HFFc6 (cell line): ENCODE measurements around the gene ARFGAP1. TPM values are rescaled to one million over a fixed set of nuclear protein-coding genes. Genes with fewer than 3 reads are reported as not detected.

Experiments used
- DNase-seq: peaks from one replicate; pipeline ENCODE4 v3.0.0-alpha.2; 2018
- H3K27ac Mint-ChIP-seq: 2 replicates; pipeline ENCODE4 v1.8.0; 2020; ENCODE audit warnings: mild to moderate bottlenecking, mixed read lengths
- H3K27me3 Mint-ChIP-seq: 2 replicates; pipeline ENCODE4 v1.8.0; 2021; ENCODE audit warnings: mild to moderate bottlenecking, moderate library complexity, mixed read lengths; ENCODE audit not compliant: insufficient read depth
- H3K36me3 Mint-ChIP-seq: 2 replicates; pipeline ENCODE4 v1.8.0; 2021; ENCODE audit warnings: low read depth, mixed read lengths
- H3K4me1 Mint-ChIP-seq: 2 replicates; pipeline ENCODE4 v1.8.0; 2020; ENCODE audit warnings: low read depth, mixed read lengths
- H3K4me3 Mint-ChIP-seq: 2 replicates; pipeline ENCODE4 v1.8.0; 2020; ENCODE audit warnings: mild to moderate bottlenecking, moderate library complexity, mixed read lengths
- H3K9me3 Mint-ChIP-seq: 2 replicates; pipeline ENCODE4 v1.8.0; 2020; ENCODE audit warnings: mild to moderate bottlenecking, mixed read lengths
- total RNA-seq, 6 experiments: library from RNA; stranded (reverse); fragmentation: NEBNext Ultra II Directional; extraction: Animal tissue kit (Norgen Biotek cat#: 25700); gene quantifications; 2 replicates in 1 of 6; 3 replicates in 5 of 6; pipeline ENCODE4 v1.2.3, GENCODE V29; 2021
- TF ChIP-seq, protein P1 (sequence below): fragments of 200-600 bp; sonication (generic); IDR thresholded peaks from 2 replicates; pipeline ENCODE4 v1.5.0; 2021; ENCODE audit warnings: antibody characterized with exemption, mild to moderate bottlenecking

Gene ARFGAP1
- total RNA-seq, 6 experiments from 2014 or later: 106 to 123 (median 112) TPM

DNA sequence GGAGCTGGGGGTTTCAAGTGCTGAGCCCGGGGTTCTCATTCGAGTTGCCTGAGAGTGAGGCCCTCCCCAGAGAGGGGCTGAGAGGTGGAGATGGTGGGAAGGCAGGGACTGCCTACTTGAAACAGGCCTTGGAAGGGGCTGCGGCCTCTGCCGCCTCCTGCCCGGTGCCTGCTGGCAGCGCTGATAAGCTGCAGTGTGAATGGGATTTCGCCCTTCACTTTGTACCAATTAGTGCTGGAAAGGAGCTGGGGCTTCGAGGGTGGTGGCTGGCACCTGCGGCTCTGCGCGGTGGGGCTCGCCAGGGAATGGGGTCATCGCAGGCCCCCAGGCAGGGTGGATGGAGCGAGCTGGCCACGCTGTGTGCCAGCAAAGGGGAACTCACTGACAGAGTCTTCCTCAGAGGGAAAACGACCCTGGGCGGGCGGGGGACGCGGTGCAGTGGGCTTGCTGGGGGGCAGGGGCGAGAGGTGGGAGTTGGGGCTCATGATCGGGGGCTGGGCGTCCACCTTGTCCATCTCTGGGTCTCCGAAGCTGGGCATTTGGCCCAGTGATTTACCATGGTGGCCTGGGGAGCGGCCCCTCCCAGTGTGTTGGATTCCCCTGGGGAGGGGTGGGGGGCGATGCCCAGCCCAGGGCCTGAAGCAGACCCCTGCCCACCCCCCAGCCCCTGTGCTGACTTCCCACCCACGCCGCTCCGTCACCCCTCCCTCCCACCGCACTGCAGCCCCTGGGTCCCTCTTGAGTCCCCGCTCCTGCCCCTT lies 43.3 kb downstream of the ARFGAP1 start:
- H3K4me3 Mint-ChIP-seq: no peak overlapping the region
- DNase-seq: no peak
- TF ChIP-seq, protein P1, sequence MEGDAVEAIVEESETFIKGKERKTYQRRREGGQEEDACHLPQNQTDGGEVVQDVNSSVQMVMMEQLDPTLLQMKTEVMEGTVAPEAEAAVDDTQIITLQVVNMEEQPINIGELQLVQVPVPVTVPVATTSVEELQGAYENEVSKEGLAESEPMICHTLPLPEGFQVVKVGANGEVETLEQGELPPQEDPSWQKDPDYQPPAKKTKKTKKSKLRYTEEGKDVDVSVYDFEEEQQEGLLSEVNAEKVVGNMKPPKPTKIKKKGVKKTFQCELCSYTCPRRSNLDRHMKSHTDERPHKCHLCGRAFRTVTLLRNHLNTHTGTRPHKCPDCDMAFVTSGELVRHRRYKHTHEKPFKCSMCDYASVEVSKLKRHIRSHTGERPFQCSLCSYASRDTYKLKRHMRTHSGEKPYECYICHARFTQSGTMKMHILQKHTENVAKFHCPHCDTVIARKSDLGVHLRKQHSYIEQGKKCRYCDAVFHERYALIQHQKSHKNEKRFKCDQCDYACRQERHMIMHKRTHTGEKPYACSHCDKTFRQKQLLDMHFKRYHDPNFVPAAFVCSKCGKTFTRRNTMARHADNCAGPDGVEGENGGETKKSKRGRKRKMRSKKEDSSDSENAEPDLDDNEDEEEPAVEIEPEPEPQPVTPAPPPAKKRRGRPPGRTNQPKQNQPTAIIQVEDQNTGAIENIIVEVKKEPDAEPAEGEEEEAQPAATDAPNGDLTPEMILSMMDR: no peak
- H3K36me3 Mint-ChIP-seq: no peaks in the 10 kb centered on the region
- no peaks in the 10 kb centered on the region; the same call in 1 of the 2 replicates for H3K27me3 Mint-ChIP-seq
- no peaks in the 10 kb centered on the region for H3K9me3 Mint-ChIP-seq
- H3K27ac Mint-ChIP-seq: no peak overlapping the region
- no peaks in the 10 kb centered on the region for H3K4me1 Mint-ChIP-seq

DNA sequence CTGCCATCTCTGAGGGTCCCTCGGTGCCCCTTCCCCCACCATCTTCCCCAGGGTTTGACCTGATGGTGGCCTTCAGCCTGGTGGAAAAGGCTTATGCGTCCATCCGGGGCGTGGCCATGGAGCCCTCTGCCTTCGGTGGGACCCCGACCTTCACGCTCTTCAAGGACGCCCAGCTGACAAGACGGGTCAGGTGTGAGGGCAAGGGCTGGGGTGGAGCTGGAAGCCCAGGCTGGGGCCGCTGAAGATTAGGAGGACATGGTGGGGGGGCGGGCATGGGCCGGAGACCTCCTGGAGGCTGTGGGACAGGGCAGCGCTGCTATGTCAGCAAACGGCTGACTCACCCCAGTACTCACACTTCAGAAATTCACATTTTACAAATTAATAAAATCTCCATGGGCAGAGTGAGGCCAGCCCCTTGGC lies 43.9 kb downstream of the ARFGAP1 start:
- Mint-ChIP-seq H3K27ac (no peak overlapping the region), H3K4me1 (peaks cover 6% of the 10 kb centered on the region; the same call in 1 of the 2 replicates), H3K36me3 (no peaks in the 10 kb centered on the region), H3K9me3 (no peaks in the 10 kb centered on the region), H3K27me3 (no peaks in the 10 kb centered on the region; the same call in 1 of the 2 replicates), H3K4me3 (no peak overlapping the region)
- no peak for DNase-seq
- TF ChIP-seq, protein P1: no peak

DNA sequence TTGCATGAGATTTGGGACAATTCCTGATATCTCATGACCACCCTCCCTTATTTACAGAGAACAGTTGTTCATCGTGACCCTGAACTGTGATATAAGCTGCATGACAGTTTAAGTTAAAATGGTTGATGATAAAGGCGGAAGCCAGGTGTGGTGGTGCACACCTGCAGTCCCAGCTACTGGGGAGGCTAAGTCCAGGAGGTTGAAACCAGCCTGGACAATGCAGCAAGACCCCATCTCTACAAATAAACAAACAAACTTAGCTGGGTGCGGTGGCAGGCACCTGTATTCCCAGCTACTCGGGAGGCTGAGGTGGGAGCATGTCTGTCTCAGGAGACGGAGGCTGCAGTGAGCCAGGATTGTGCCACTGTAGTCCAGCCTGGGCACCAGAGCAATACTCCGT lies 44.4 kb downstream of the ARFGAP1 start:
- H3K9me3 Mint-ChIP-seq: no peaks in the 10 kb centered on the region
- H3K4me3 Mint-ChIP-seq: no peak overlapping the region
- no peaks in the 10 kb centered on the region; the same call in 1 of the 2 replicates for H3K27me3 Mint-ChIP-seq
- DNase-seq: no peak
- no peak overlapping the region for H3K27ac Mint-ChIP-seq
- H3K36me3 Mint-ChIP-seq: no peaks in the 10 kb centered on the region
- TF ChIP-seq, protein P1: no peak
- H3K4me1 Mint-ChIP-seq: peaks cover 6% of the 10 kb centered on the region; the same call in 1 of the 2 replicates

DNA sequence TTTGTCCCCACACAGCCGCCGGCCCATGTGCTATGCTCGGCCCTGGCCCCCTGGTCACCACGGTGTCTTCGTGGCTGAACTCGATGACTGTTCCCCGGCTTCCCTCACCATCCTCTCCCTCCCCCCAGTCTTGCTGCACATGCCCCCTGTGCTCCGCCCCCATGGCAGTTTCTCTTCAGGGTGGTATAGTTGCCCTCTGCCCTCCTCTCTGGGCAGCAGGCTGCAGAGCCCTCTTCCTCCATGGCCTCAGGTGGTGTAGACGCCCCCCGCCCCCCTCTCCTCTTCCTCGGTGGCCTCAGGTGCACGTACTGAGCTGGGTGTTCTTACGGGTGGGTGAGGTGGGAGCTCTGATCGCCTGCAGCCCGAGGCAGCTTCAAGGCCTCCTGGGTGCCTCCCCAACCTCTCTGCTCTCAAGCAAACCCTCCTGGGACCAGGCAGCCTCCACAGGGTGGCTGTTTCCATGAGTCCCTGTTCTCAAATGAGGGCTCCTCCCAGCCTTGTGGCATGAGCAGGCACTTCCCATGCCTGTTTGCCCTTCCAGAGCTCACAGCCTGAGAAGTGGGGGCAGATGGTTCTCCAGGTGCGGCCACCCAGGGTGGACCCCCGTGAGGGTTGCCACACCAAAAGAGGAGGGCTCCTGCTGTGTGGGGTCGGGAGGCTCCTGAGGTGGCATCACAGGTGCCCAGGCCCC lies 45.1 kb downstream of the ARFGAP1 start:
- Mint-ChIP-seq H3K27me3 (no peaks in the 10 kb centered on the region; the same call in 1 of the 2 replicates), H3K36me3 (no peaks in the 10 kb centered on the region), H3K27ac (no peak overlapping the region), H3K4me3 (no peak overlapping the region), H3K9me3 (no peaks in the 10 kb centered on the region), H3K4me1 (peaks cover 6% of the 10 kb centered on the region; the same call in 1 of the 2 replicates)
- DNase-seq: no peak
- TF ChIP-seq, protein P1: no peak

DNA sequence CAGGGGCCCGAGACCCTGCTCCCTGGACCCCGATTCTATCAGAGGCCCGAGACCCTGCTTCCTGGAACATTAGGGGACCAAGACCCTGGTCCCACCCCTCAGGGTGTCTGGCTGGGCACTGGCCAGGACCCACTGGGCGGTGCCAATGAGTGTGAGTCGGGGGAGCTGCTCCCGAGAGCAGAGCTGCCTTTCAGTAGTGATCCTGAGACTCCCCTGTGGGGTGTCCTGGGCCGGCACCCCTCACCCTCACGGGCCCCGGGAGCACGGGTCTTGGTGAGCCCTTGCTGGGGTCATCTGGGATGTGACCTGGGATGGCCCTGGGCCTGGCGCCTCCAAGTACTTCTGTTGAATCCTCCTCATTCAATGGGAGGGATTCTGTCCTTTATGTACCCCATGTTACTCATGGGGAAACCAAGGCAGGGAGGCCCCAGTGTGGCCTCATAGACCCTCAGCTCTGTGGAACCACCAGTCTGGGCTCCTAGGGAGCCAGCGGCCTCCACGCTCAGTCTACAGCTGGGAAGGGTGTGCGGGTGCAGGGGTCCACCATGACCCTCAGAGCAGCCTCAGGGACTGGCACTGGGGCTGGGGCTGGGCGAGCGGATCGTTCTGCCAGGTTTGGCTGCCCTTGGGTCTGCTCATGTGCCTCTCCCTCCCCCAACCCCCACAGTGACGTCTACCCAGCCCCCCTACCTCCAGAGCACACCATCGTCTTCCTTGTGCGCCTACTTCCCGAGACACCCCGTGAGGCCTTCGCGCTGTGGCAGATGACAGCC lies 46.0 kb downstream of the ARFGAP1 start:
- Mint-ChIP-seq H3K4me3 (no peak overlapping the region), H3K36me3 (no peaks in the 10 kb centered on the region), H3K27me3 (peaks cover 2% of the 10 kb centered on the region; the same call in 1 of the 2 replicates), H3K27ac (no peak overlapping the region), H3K9me3 (no peaks in the 10 kb centered on the region), H3K4me1 (peaks cover 6% of the 10 kb centered on the region; the same call in 1 of the 2 replicates)
- TF ChIP-seq, protein P1: no peak
- DNase-seq: no peak
